HEK293 (cell line): ENCODE measurements around the gene RALGAPA2.

Experiments used
- CTCF ChIP-seq: fragments of 450-650 bp; formaldehyde crosslinking; IDR thresholded peaks from 2 replicates; pipeline ENCODE4 v1.5.1; 2016; ENCODE audit warnings: missing biosample characterization, missing genetic modification characterization
- PRDM10 ChIP-seq: fragments of 450-650 bp; formaldehyde crosslinking; IDR thresholded peaks from 2 replicates; pipeline ENCODE4 v1.5.1; 2016; ENCODE audit warnings: missing biosample characterization, missing genetic modification characterization
- ZBTB49 ChIP-seq: fragments of 450-650 bp; formaldehyde crosslinking; IDR thresholded peaks from 2 replicates; pipeline ENCODE4 v1.5.1; 2016; ENCODE audit warnings: missing biosample characterization, missing genetic modification characterization, low read depth
- ZNF10 ChIP-seq: fragments of 450-650 bp; formaldehyde crosslinking; IDR thresholded peaks from 2 replicates; pipeline ENCODE4 v1.5.1; 2017; ENCODE audit warnings: missing biosample characterization, missing genetic modification characterization
- ZNF114 ChIP-seq: fragments of 450-650 bp; formaldehyde crosslinking; IDR thresholded peaks from 2 replicates; pipeline ENCODE4 v1.5.0; 2017; ENCODE audit warnings: missing biosample characterization, missing genetic modification characterization
- ZNF138 ChIP-seq: fragments of 450-650 bp; formaldehyde crosslinking; IDR thresholded peaks from 2 replicates; pipeline ENCODE4 v1.5.1; 2016; ENCODE audit warnings: missing biosample characterization, missing genetic modification characterization, borderline replicate concordance
- ZNF140 ChIP-seq: fragments of 450-650 bp; formaldehyde crosslinking; IDR thresholded peaks from 2 replicates; pipeline ENCODE4 v1.5.1; 2016; ENCODE audit warnings: missing biosample characterization, missing genetic modification characterization
- ZNF174 ChIP-seq: fragments of 450-650 bp; formaldehyde crosslinking; IDR thresholded peaks from 2 replicates; pipeline ENCODE4 v1.5.0; 2017; ENCODE audit warnings: missing biosample characterization, mild to moderate bottlenecking, missing genetic modification characterization
- ZNF302 ChIP-seq: fragments of 450-650 bp; formaldehyde crosslinking; IDR thresholded peaks from 2 replicates; pipeline ENCODE4 v1.5.1; 2016; ENCODE audit warnings: missing biosample characterization, missing genetic modification characterization, low read depth
- ZNF518A ChIP-seq: fragments of 450-650 bp; formaldehyde crosslinking; conservative IDR thresholded peaks from 2 replicates; pipeline ENCODE4 v1.5.1; 2016; ENCODE audit warnings: low read depth, missing biosample characterization, missing genetic modification characterization
- ZNF670 ChIP-seq: fragments of 450-650 bp; formaldehyde crosslinking; IDR thresholded peaks from 2 replicates; pipeline ENCODE4 v1.5.1; 2016; ENCODE audit warnings: missing biosample characterization, missing genetic modification characterization, low read depth

GRCh38 chr20:20425823-20426654, 286.4 kb downstream of the RALGAPA2 start:
- TF ChIP-seq CTCF (tag by site-specific recombination) (no peak), ZNF302 (tag by site-specific recombination) (no peak), PRDM10 (no peak), ZBTB49 (tag by site-specific recombination) (no peak), ZNF670 (tag by site-specific recombination) (no peak), ZNF518A (tag by site-specific recombination) (no peak), ZNF10 (tag by site-specific recombination) (no peak), ZNF140 (no peak), ZNF174 (no peak), ZNF138 (tag by site-specific recombination) (no peak), ZNF114 (no peak)
